HG02588 (cell line): Measurements from ENCODE around the gene DPEP3.
"Not testable (repeated sequence)": the region's sequence is repeated elsewhere in the genome, so short reads cannot be mapped to it uniquely, and the experiment has no call there.

ENCODE experiments used
- ATAC-seq: cut with Tn5 transposase; IDR thresholded peaks from one replicate; pipeline ENCODE4 v1.9.1; 2021; ENCODE audit warnings: mild to moderate bottlenecking, moderate library complexity; ENCODE audit not compliant: unreplicated experiment

The DPEP3 gene

GRCh38 chr16:67946128-67946569 is 34.1 kb downstream of the DPEP3 start:
- ATAC-seq = no peak

- ATAC-seq = no peak
Observed at GRCh38 chr16:67945392-67945933, 34.8 kb downstream of the DPEP3 start.

- no peak for ATAC-seq
Observed at GRCh38 chr16:67944690-67945391, 35.5 kb downstream of the DPEP3 start.

- no peak for ATAC-seq
Observed at GRCh38 chr16:67943619-67944504, 36.4 kb downstream of the DPEP3 start, which contains the start of gene LCAT. LCAT (minus strand) TSS chr16:67944120; CDS start chr16:67944101, 19 bp downstream.

GRCh38 chr16:67943256-67943618 is 37.1 kb downstream of the DPEP3 start:
- no peak for ATAC-seq

GRCh38 chr16:67942510-67943255 is 37.6 kb downstream of the DPEP3 start:
- no peak for ATAC-seq

GRCh38 chr16:67942200-67942509 is 38.1 kb downstream of the DPEP3 start:
- peak; percentile 37 for ATAC-seq

- no peak for ATAC-seq
Observed at GRCh38 chr16:67941469-67942199, 38.7 kb downstream of the DPEP3 start.

- ATAC-seq = no peak
Observed at GRCh38 chr16:67940446-67941089, 39.7 kb downstream of the DPEP3 start.

GRCh38 chr16:67939507-67940445 is 40.5 kb downstream of the DPEP3 start:
- no peak for ATAC-seq

GRCh38 chr16:67937713-67938112 is 42.6 kb downstream of the DPEP3 start:
- not testable (repeated sequence) for ATAC-seq

- ATAC-seq = peak; percentile 57
Observed at GRCh38 chr16:67936880-67937605, 43.3 kb downstream of the DPEP3 start.

GRCh38 chr16:67936124-67936879 is 44.0 kb downstream of the DPEP3 start, which contains the start of gene PSMB10:
PSMB10 (minus strand) TSS chr16:67936850; CDS start chr16:67936749, 101 bp downstream.
- no peak for ATAC-seq

- ATAC-seq = peak; percentile 77
Observed at GRCh38 chr16:67935402-67936123, 44.7 kb downstream of the DPEP3 start.

GRCh38 chr16:67935101-67935401 is 45.2 kb downstream of the DPEP3 start:
- no peak for ATAC-seq

GRCh38 chr16:67934306-67935100 is 45.8 kb downstream of the DPEP3 start:
- no peak for ATAC-seq
